ENCODE measurements around the gene AMPD1.

The AMPD1 gene

GRCh38 chr1:114685851-114686250 is 9.5 kb downstream of the AMPD1 start:
- peaks cover 2% of the 10 kb centered on the region for H3K27me3 ChIP-seq (replicated peaks)
- in situ Hi-C loops (cut with HindIII; ENCODE audit: low pct_ligation_motif_present, low sequenced_read_pairs), result no loop called here
- no peak for TF ChIP-seq CTCF (IDR thresholded peaks at IDR 0.05; ENCODE audit: low read depth, low read length, missing control alignments)
- DNase-seq, result no peak
- H3K4me3 ChIP-seq (ENCODE audit: low read depth, low read length), result no peak overlapping the region
- no peaks in the 10 kb centered on the region for H3K36me3 ChIP-seq (replicated peaks)
- no peak overlapping the region for H3K27ac ChIP-seq

- Histone ChIP-seq H3K27ac (no peak overlapping the region), H3K36me3 (replicated peaks) (no peaks in the 10 kb centered on the region), H3K27me3 (replicated peaks) (no peaks in the 10 kb centered on the region), H3K4me3 (ENCODE audit: low read depth, low read length) (no peak overlapping the region)
- in situ Hi-C loops (cut with HindIII; ENCODE audit: low pct_ligation_motif_present, low sequenced_read_pairs), result no loop called here
- DNase-seq, result no peak
- TF ChIP-seq CTCF (IDR thresholded peaks at IDR 0.05; ENCODE audit: low read depth, low read length, missing control alignments), result no peak
Measured at GRCh38 chr1:114677691-114678090, 17.7 kb downstream of the AMPD1 start.

- DNase-seq, result no peak
- Histone ChIP-seq H3K4me3 (ENCODE audit: low read depth, low read length) (no peak overlapping the region), H3K27ac (no peak overlapping the region), H3K27me3 (replicated peaks) (no peaks in the 10 kb centered on the region), H3K36me3 (replicated peaks) (no peaks in the 10 kb centered on the region)
- in situ Hi-C loops (cut with HindIII; ENCODE audit: low pct_ligation_motif_present, low sequenced_read_pairs), result no loop called here
- TF ChIP-seq CTCF (IDR thresholded peaks at IDR 0.05; ENCODE audit: low read depth, low read length, missing control alignments), result no peak
Measured at GRCh38 chr1:114676115-114676514, 19.2 kb downstream of the AMPD1 start.

GRCh38 chr1:114671939-114672275 is 23.4 kb downstream of the AMPD1 start:
- no peak for DNase-seq
- no peak for TF ChIP-seq CTCF (IDR thresholded peaks at IDR 0.05; ENCODE audit: low read depth, low read length, missing control alignments)

GRCh38 chr1:114671011-114671938 is 24.1 kb downstream of the AMPD1 start:
- no peaks in the 10 kb centered on the region for H3K27me3 ChIP-seq (replicated peaks)
- in situ Hi-C loops (cut with HindIII; ENCODE audit: low pct_ligation_motif_present, low sequenced_read_pairs), result no loop called here
- no peak for DNase-seq
- peak; percentile 19 for TF ChIP-seq CTCF (IDR thresholded peaks at IDR 0.05; ENCODE audit: low read depth, low read length, missing control alignments)
- no peak overlapping the region for H3K4me3 ChIP-seq (ENCODE audit: low read depth, low read length)
- H3K36me3 ChIP-seq (replicated peaks), result no peaks in the 10 kb centered on the region
- H3K27ac ChIP-seq, result no peak overlapping the region

More at GRCh38 chr1:114671939-114672275, 23.4 kb downstream of the AMPD1 start:
- in situ Hi-C loops (cut with HindIII; ENCODE audit: low pct_ligation_motif_present, low sequenced_read_pairs), result no loop called here
- H3K4me3 ChIP-seq (ENCODE audit: low read depth, low read length), result no peak overlapping the region
- H3K36me3 ChIP-seq (replicated peaks), result no peaks in the 10 kb centered on the region
- H3K27ac ChIP-seq, result no peak overlapping the region
- no peaks in the 10 kb centered on the region for H3K27me3 ChIP-seq (replicated peaks)

Data from brain microvascular endothelial cell (primary cell).